Measurements from ENCODE around the gene LTB4R2.

DNA sequence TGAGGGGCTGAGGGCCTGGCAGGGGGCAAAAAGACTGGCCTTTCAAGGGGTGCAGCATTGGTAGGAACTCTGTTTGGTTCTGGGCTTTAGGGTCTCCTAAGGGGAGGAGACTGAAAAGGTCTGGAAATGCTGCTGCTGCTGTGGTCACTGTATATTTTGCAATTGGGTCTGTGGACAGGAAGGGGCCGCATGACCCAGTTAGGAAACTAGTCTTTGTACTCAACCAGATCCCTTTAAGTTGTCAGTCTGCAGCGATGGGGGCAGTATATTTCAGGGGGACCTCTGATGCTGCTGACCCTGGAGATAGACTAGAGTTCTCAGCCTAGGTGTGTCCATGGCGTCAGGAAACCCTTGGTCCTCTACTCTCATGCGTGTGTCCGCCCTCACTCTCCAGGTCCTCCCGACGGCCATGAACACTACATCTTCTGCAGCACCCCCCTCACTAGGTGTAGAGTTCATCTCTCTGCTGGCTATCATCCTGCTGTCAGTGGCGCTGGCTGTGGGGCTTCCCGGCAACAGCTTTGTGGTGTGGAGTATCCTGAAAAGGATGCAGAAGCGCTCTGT lies 5.4 kb downstream of the LTB4R2 start:
- no peak for TF ChIP-seq POLR2A (IDR thresholded peaks at IDR 0.05)
- no peak for TF ChIP-seq CTCF (IDR thresholded peaks at IDR 0.05)
- TF ChIP-seq EP300 (IDR thresholded peaks at IDR 0.05): no peak

Data from suprapubic skin (tissue), 3 donors.